Loucy (cell line): Measurements from ENCODE around the gene PRKCQ.

Experiments
- H2AFZ ChIP-seq: fragments of 200-600 bp; sonication (generic); 2 replicates; pipeline ENCODE4 v1.6.0; 2016; ENCODE audit warnings: antibody characterized with exemption, mild to moderate bottlenecking, low read length, moderate library complexity
- H3F3A ChIP-seq: fragments of 200-600 bp; 2 replicates; pipeline ENCODE4 v1.6.0; 2016; ENCODE audit warnings: antibody characterized with exemption, low read depth, mild to moderate bottlenecking
- H3K27me3 ChIP-seq: fragments of 200-600 bp; sonication (generic); 2 replicates; pipeline ENCODE4 v1.6.1; 2014; ENCODE audit warnings: low read length, mild to moderate bottlenecking; ENCODE audit not compliant: insufficient read depth, poor library complexity, severe bottlenecking
- H3K36me3 ChIP-seq: fragments of 200-600 bp; sonication (generic); 2 replicates; pipeline ENCODE4 v1.6.1; 2016; ENCODE audit warnings: low read length; ENCODE audit not compliant: insufficient read depth
- H3K4me1 ChIP-seq: fragments of 200-600 bp; sonication (generic); 2 replicates; pipeline ENCODE4 v1.5.1; 2014; ENCODE audit warnings: low read length, mild to moderate bottlenecking; ENCODE audit not compliant: insufficient read depth, poor library complexity, severe bottlenecking
- H3K4me2 ChIP-seq: fragments of 200-600 bp; sonication (generic); 2 replicates; pipeline ENCODE4 v1.6.0; 2014; ENCODE audit warnings: antibody characterized with exemption, low read length, low read depth, mild to moderate bottlenecking; ENCODE audit not compliant: poor library complexity, severe bottlenecking
- H3K4me3 ChIP-seq: fragments of 200-600 bp; sonication (generic); 2 replicates; pipeline ENCODE4 v1.5.1; 2014; ENCODE audit warnings: low read length, mild to moderate bottlenecking, mixed read lengths; ENCODE audit not compliant: poor library complexity, severe bottlenecking
- H3K79me2 ChIP-seq: fragments of 200-600 bp; sonication (generic); 2 replicates; pipeline ENCODE4 v1.6.1; 2014; ENCODE audit warnings: low read length; ENCODE audit not compliant: insufficient read depth
- H3K9ac ChIP-seq: fragments of 200-600 bp; sonication (generic); 2 replicates; pipeline ENCODE4 v1.6.0; 2014; ENCODE audit warnings: mild to moderate bottlenecking, low read depth, low read length, moderate library complexity; ENCODE audit not compliant: poor library complexity, severe bottlenecking
- H3K9me2 ChIP-seq: fragments of 200-600 bp; sonication (generic); replicated peaks from 2 replicates; pipeline ENCODE4 v1.6.1; 2016; ENCODE audit warnings: low read depth, low read length, mixed read lengths
- H3K9me3 ChIP-seq: fragments of 200-600 bp; sonication (generic); 2 replicates; pipeline ENCODE4 v1.6.1; 2014; ENCODE audit warnings: mild to moderate bottlenecking, antibody characterized with exemption, low read length, low read depth; ENCODE audit not compliant: insufficient read depth
- H4K20me1 ChIP-seq: fragments of 200-600 bp; sonication (generic); 2 replicates; pipeline ENCODE4 v1.6.0; 2014; ENCODE audit warnings: antibody characterized with exemption, low read length, mild to moderate bottlenecking; ENCODE audit not compliant: insufficient read depth, poor library complexity, severe bottlenecking
- EZH2phosphoT487 ChIP-seq: fragments of 200-600 bp; IDR thresholded peaks from 2 replicates; pipeline ENCODE4 v1.6.1; 2018; ENCODE audit warnings: antibody characterized with exemption, mild to moderate bottlenecking, moderate library complexity, borderline replicate concordance
- TF ChIP-seq, protein P1 (sequence below): fragments of 200-600 bp; sonication (generic); conservative IDR thresholded peaks from 2 replicates; pipeline ENCODE4 v1.5.1; 2014; ENCODE audit warnings: mild to moderate bottlenecking, antibody characterized with exemption, low read length

The PRKCQ gene

DNA sequence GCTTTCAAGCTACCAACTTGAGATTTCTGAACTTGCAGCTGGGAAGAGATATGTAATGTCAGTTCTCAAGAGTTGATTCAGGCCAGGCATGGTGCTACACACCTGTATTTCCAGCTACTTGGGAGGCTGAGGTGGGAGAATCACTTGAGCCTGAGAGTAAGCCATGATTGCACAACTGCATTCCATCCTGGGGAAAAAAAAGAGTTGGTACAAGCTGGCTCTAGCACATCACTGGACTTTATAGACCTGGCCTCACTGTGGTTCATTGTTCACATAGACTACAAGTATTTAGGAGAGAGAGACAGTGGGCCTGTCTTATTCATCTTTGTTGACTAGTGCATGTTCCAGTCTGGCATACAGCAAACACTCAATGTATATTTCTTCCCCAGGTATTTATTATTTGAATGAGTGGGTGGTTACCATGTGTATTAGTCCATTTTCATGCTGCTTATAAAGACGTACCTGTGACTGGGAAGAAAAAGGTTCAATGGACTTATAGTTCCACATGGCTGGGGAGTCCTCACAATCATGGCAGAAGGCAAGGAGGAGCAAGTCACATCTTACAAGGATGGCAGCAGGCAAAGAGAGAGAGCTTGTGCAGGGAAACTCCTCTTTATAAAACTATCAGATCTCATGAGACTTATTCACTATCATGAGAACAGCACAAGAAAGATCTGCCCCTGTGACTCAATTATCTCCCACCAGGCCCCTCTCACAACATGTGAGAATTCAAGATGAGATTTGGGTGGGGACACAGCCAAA lies 200.9 kb downstream of the PRKCQ start:
- Histone ChIP-seq H3K4me3 (no peak overlapping the region), H3K4me1 (peaks cover 11% of the 10 kb centered on the region), H3K9ac (no peak overlapping the region), H3K4me2 (no peak overlapping the region), H3K79me2 (no peaks in the 10 kb centered on the region), H3K9me2 (no peaks in the 10 kb centered on the region), H3K27me3 (no peaks in the 10 kb centered on the region), H3F3A (no peaks in the 10 kb centered on the region), H3K36me3 (no peaks in the 10 kb centered on the region), H2AFZ (no peak overlapping the region), H3K9me3 (peaks cover 22% of the 10 kb centered on the region; the same call in 1 of the 2 replicates), H4K20me1 (no peaks in the 10 kb centered on the region)
- TF ChIP-seq, protein P1, sequence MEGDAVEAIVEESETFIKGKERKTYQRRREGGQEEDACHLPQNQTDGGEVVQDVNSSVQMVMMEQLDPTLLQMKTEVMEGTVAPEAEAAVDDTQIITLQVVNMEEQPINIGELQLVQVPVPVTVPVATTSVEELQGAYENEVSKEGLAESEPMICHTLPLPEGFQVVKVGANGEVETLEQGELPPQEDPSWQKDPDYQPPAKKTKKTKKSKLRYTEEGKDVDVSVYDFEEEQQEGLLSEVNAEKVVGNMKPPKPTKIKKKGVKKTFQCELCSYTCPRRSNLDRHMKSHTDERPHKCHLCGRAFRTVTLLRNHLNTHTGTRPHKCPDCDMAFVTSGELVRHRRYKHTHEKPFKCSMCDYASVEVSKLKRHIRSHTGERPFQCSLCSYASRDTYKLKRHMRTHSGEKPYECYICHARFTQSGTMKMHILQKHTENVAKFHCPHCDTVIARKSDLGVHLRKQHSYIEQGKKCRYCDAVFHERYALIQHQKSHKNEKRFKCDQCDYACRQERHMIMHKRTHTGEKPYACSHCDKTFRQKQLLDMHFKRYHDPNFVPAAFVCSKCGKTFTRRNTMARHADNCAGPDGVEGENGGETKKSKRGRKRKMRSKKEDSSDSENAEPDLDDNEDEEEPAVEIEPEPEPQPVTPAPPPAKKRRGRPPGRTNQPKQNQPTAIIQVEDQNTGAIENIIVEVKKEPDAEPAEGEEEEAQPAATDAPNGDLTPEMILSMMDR, result no peak
- no peak for TF ChIP-seq EZH2phosphoT487
